GM19099 (cell line): ENCODE results near the gene ADPRS.
A peak's percentile ranks its signal among the peaks of the same experiment; 100 is the strongest.

Experiments
- POLR2A ChIP-seq: IDR thresholded peaks from 3 replicates; pipeline ENCODE4 v1.6.1; 2011; ENCODE audit warnings: low read depth; ENCODE audit not compliant: insufficient read length; ENCODE audit errors: extremely low read depth

The ADPRS gene

GRCh38 chr1:36084497-36085115 lies 4.1 kb upstream of the ADPRS start:
- no peak for TF ChIP-seq POLR2A

DNA sequence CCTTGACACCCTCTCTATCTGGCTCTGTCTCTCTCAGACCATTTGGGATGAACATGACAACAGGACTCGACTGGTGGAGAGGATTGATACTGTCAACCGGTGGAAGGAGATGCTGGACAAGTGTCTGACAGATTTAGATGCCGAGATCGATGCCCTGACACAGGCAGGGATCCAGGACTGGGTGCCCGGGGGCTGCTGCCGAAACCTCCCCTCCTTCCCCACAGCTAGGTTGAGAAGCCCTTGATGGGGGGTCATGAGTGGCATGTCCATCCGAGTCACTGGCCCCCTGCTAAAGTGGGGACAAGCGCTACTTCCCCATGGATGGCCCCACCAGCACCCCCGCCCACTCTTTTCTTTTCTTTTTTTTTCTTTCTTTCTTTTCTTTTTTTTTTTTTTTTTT lies 3.6 kb upstream of the ADPRS start:
- TF ChIP-seq POLR2A: no peak

GRCh38 chr1:36085686-36086526 lies 2.8 kb upstream of the ADPRS start:
- TF ChIP-seq POLR2A: no peak

DNA sequence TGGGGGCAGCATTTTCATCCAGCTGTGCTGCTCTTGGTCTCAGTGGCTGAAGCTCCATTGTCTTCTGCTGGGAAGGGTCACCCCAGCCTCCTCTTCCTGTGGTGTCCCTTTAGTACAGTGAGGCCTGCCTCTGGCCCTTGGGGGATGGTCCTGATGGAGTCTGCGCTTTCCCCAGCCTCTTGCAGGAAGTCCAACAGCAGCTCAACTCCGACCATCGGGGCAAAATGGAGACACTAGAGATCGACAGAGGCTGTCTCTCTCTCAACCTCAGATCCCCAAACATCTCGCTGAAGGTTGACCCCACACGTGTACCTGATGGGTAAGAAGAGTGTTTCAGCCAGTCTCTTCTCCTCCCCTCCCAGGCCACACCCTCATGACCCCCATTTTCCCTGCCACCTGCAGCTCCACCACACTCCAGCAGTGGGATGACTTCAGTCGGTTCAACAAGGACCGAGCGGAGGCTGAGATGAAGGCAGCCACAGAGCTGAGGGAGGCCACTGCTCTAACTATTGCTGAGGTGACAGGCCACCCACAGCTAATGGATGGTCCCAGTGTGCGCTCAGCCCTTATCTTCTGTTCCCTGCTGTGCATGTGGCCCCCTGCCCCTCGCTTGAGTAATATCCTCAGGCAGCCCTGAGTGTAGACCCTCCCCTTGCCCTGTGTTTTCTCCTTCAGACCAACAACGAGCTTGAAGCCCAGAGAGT lies 2.0 kb upstream of the ADPRS start:
- TF ChIP-seq POLR2A: no peak

- no peak for TF ChIP-seq POLR2A
These were observed 1.2 kb upstream of the ADPRS start for GRCh38 chr1:36087233-36088123.

GRCh38 chr1:36088265-36088576 lies 471 bp upstream of the ADPRS start:
- no peak for TF ChIP-seq POLR2A

- peak; percentile 26 for TF ChIP-seq POLR2A
These were observed 865 bp downstream of the ADPRS start for GRCh38 chr1:36089393-36090121.

- TF ChIP-seq POLR2A: no peak
These were observed 2.4 kb downstream of the ADPRS start for GRCh38 chr1:36091141-36091540.

DNA sequence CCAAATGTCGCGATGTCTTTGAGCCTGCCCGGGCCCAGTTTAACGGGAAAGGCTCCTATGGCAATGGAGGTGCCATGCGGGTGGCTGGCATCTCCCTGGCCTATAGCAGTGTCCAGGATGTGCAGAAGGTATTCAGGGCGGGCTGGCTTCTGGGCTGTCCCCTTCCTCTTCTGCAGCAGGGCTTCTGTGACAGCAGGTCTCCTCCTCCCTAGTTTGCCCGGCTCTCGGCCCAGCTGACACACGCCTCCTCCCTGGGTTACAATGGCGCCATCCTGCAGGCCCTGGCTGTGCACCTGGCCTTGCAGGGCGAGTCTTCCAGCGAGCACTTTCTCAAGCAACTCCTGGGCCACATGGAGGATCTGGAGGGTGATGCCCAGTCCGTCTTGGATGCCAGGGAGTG lies 3.0 kb downstream of the ADPRS start:
- TF ChIP-seq POLR2A: no peak

GRCh38 chr1:36092166-36092797 lies 3.6 kb downstream of the ADPRS start:
- TF ChIP-seq POLR2A: no peak

DNA sequence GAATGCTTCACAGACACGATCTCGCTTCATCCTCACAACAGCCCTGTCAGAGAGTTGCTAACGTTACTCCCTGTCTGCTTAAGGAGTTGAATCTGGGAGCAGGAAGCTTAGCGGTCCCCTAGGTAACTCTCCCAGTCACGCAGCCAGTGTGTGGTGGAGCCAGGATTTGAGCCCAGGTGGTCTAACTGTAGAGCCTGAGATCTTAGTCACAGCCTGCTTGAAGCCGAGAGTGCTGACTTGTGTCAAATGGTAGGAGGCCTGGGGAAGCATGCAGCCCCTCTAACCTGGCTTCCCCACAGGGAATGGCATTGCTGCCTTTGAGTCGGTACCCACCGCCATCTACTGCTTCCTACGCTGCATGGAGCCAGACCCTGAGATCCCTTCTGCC lies 4.1 kb downstream of the ADPRS start:
- no peak for TF ChIP-seq POLR2A

GRCh38 chr1:36093226-36093625 lies 4.5 kb downstream of the ADPRS start:
- TF ChIP-seq POLR2A: no peak

- TF ChIP-seq POLR2A: no peak
These were observed 5.2 kb downstream of the ADPRS start for GRCh38 chr1:36093929-36094328.

GRCh38 chr1:36094621-36095061 lies 5.9 kb downstream of the ADPRS start:
- no peak for TF ChIP-seq POLR2A
